RPMI8226 (cell line): Measurements from ENCODE around the gene RAB31.

Source experiments
- DNase-seq: peaks from one replicate; pipeline ENCODE4 v3.0.0-alpha.2; 2015

The RAB31 gene

GRCh38 chr18:9694952-9695495 lies 13.1 kb upstream of the RAB31 start:
- DNase-seq = no peak

DNA sequence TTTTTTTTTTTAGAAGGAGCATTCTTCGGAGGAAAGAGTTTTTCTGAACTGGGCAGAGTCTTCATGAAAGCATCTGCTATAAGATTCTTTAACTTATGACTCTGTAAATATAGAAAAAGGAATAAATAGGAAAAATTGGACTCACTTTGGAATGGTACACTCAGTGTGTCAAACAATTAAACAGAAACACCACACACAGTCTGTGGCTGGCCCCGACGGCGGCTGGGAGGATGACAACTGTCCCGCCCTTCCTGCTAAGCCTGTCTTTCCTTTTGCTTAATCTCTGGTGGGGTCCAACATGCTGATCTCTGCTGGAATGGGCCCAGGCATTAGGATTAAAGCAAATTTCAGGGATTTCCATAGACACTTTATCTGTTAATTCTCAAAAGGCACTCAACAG lies 12.5 kb upstream of the RAB31 start:
- DNase-seq = no peak

DNA sequence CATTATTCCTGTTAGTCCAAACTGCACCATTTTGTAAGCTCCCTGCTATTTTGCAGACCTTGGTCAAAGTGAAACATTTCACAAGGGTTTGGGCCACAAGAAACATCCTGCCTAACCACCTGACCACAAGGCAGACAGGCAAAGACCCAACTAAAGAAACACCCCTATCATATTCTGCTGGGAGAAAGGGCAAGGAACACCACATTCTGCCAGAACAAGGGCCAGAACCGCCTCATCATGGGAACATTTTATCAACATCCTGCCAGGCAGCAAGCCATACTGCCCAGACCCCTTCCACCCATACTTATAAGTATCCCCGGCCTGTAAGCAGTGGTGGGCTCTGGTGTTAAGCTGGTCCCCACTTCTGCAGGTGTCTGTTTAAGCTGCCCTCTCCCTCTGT lies 12.0 kb upstream of the RAB31 start:
- DNase-seq = no peak

- no peak for DNase-seq
Observed at GRCh38 chr18:9696701-9697100, 11.4 kb upstream of the RAB31 start.

- no peak for DNase-seq
Observed at GRCh38 chr18:9697121-9697520, 11.0 kb upstream of the RAB31 start.

- no peak for DNase-seq
Observed at GRCh38 chr18:9698497-9698896, 9.6 kb upstream of the RAB31 start.

DNA sequence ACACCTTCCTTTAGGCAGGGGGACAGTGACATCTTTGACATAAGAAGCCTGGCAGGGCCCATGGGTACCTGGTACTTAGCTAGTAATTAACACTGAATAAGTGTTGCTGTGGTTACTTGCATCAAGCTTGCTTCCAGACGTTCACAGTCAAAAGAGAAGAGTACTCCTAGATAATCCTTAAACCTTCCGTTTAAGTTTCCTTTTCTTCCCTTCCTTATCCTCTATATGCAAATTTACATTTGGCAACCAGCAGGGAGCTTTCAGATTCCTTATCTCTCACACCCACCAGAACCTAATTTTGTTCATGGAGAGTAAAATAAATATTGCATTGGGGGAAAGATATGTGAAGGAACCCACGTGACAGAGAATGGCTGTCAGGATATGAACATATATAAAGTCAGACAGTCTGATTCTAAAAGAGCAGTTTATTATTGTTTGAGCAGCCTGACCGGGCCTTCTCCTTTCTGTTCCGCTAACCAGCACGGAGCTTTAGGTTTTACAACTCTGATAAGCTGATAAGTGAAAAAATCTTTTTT lies 7.8 kb upstream of the RAB31 start:
- no peak for DNase-seq

GRCh38 chr18:9701609-9702349 lies 6.3 kb upstream of the RAB31 start:
- DNase-seq = no peak

GRCh38 chr18:9704233-9705118 lies 3.6 kb upstream of the RAB31 start:
- DNase-seq = no peak

DNA sequence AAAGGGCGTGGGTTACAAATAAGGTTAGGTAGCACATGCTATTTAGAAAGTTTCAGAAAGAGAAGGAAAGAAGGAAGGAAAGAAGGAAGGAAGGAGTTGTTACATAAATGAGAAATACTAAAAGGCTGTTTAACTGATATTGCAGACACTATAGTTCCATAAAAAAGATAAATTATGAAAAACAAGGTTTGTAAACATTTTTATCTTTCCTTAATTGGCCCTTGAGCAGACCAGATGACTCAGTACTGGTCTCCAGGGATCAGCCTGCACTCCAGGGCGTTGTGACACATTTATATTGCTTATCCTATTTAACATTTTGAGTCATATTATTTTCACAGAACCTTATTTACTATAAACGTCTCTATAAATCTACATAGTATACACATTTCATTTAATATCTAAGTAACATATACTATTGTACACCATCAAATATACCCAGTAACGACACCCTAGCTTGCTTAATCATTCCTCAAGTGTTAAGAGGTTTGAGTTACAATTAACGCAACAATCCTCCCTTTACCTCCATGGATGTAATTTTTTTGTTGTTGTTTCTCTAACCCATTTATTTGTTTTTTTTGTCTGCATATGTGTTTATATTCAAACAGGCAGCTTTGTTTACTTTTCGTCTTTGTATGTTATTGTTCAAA lies 2.8 kb upstream of the RAB31 start:
- no peak for DNase-seq

DNA sequence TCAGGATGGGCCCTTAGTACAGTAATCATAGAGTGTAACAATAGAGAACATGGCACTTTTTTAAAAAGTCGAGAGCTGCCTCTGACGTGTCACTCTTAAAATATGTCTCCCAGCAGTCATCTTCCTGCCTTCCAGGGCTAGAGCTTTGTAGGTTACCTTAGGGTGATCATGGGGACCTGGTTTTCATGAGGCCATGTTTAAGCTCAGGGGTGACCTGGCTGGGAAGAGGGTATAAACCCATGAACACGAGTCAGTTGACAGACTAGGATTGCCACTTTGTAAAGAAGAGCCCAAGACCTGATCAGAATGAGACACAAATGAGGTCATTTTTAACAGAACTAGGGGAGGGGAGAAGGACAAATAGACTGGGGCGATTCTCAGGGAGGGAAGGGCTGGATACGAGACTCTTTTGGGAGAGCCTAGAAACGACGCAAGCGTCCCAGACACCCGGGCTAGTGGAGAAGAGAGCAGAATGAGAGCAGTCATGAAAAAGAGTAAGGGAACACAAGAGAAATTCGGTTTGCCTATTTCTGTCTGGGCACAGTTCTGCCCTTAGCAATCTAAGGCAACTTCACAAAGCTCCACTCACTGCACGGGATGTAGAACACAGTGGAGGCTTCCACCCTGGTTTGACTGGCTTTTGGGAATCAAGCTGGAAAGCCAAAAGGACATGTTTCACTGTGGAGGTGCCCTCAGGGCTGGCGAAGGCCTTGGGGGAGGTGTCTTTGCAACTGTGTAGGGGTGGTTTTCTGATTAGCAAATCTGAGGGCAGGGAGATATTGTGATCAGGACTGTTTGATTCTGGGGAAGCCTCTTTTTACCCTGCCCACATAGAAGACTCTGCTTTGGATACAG lies 1.8 kb upstream of the RAB31 start:
- no peak for DNase-seq

DNA sequence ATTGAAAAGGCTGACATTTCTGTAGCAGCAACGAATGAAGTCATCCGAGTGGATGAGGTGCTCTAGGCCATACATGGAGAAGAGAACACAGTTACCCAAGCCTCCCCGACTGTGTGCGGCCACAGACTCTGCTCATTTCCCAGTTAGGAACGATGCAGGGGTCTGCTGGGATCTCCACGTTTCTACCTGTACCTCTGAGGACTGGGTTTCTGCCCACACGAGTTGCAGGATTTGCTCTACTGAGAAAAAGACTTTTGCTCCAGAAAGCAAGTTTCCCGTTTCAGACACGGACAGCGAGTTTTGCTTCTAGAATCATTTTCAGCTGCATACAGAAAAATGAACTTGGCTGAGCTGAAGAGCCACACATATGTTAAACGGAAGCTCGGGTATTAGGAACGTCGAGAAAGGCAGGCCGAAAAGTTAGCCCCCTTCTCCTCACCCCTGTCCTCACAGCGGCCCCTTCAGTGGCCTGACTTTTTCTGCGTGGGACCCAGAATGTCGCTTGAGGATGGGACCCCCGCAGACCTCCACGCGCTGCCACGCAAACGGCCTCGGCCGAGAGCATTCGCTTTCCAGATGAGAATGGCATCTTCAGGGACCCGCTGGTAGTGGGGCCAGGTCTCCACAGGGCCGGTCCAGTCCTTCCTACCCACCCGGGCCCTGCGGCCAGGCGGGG lies 582 bp upstream of the RAB31 start:
- no peak for DNase-seq

DNA sequence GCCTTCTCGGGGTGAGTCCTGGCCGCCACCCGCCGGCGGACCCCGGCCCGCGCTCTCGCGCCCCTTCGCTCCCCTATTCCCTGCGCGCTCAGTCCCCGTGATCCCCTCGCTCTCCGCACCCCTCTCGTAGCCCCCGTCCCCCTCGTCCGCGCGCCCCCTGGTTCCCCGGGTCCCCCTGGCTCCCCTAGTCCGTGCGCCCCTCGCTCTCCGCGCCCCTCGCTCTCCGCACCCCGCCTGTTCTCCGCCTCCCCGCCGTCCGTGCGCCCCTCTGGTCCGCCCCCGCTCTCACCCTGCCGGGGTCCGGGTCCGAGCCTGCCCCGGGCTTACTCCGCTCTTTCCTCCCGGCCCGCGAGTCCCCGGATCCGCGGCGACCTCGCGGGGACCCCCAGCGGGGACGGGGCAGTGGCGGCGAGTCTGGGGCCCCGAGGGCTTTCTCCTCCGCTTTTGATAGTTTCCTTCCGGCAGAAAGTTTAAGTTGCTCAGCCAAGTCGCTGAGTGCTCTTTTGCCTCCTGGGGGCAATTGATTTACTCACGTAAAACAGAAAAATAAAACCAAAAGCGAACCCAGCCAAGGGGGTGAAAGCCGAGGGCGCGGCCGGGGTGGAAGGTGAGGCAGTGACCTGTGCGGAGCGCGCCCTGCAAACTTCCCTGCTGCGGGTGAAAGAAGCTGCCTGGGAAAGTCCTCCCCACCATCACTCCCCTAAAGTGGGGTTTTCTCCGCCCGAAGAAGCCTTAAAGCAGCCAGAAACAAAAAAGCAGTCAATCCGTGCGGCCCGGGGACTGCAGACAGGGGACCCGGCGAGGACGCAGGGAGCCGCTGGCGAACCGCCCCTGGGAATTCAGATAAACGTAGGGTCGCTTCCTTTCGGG lies 568 bp downstream of the RAB31 start:
- DNase-seq = no peak

DNA sequence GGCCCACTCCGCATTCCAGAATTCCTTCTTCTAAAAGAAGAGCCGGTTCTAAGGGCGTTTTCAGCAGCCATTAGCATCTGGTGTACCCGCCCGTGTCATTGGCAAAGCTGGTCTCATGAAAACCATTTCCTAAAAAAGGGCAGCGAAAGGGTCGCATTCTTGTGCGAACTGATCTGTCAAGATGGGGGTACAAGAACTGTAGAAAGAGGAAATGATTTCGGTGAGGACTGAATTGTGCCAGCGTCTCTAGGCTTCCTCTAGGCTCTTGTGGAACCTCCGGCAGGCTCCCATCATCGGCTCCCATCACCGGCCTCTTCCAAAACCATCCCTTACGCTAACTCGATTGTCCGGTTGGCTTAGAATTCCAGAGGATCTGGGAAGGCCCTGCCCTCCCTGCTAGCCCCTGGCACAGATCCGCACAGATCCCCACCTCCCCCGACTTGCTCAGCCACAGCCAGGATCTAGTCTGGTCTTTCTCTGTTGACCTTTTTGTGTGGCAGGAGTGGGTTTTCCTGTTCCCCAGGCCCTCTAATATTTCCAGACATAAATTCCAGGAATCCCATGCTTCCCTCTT lies 1.3 kb downstream of the RAB31 start:
- no peak for DNase-seq

- no peak for DNase-seq
Observed at GRCh38 chr18:9710037-9710436, 1.9 kb downstream of the RAB31 start.

GRCh38 chr18:9711361-9712129 lies 3.4 kb downstream of the RAB31 start:
- no peak for DNase-seq

GRCh38 chr18:9712130-9712577 lies 4.1 kb downstream of the RAB31 start:
- no peak for DNase-seq

- DNase-seq = no peak
Observed at GRCh38 chr18:9712611-9713010, 4.5 kb downstream of the RAB31 start.
